NB4 (cell line): ENCODE measurements around the gene TMUB1.

Experiments
- CTCF ChIP-seq: IDR thresholded peaks from one replicate; pipeline ENCODE4 v1.5.1; 2012; ENCODE audit warnings: low read depth, low read length
- MAX ChIP-seq: IDR thresholded peaks from 2 replicates; pipeline ENCODE4 v1.6.1; 2011; ENCODE audit warnings: low read depth, low read length
- MYC ChIP-seq: IDR thresholded peaks from 2 replicates; pipeline ENCODE4 v1.6.1; 2011; ENCODE audit warnings: low read depth, low read length
- POLR2A ChIP-seq: IDR thresholded peaks from 2 replicates; pipeline ENCODE4 v1.6.1; 2011; ENCODE audit warnings: mild to moderate bottlenecking; ENCODE audit not compliant: insufficient read length; ENCODE audit errors: extremely low read depth

DNA sequence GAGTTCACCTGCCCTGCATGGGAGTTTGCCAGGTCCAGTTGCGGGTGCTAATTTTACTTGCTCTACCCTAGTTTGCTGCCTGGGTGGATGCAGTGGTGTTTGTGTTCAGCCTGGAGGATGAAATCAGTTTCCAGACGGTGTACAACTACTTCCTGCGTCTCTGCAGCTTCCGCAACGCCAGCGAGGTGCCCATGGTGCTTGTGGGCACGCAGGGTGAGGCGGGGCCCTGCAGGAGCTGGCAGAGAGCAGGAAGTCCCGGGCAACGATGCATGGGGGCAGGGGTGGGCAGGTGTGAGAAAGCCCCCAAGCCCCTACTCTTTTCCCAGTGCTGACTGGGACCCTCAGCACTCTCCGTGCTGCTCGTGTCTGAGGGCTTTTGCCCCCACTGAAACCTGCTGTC is 34.3 kb upstream of the TMUB1 start:
- TF ChIP-seq CTCF (no peak), POLR2A (no peak), MAX (no peak), MYC (no peak)
